H9 (cell line): ENCODE data around the gene FBXL16. TPM values are rescaled to one million over a fixed set of nuclear protein-coding genes. Genes with fewer than 3 reads are reported as not detected.
A peak's percentile ranks its signal among the peaks of the same experiment; 100 is the strongest.

Source experiments
- DNase-seq: peaks from one replicate; pipeline ENCODE4 v3.0.0-alpha.2; 2017
- H2AFZ ChIP-seq: one replicate; pipeline ENCODE4 v1.6.1; 2013; ENCODE audit warnings: mild to moderate bottlenecking, low read length, control low read depth, moderate library complexity
- H2AK5ac ChIP-seq: 2 replicates; pipeline ENCODE4 v1.6.1; 2013; ENCODE audit warnings: low read length, control low read depth, mixed read lengths; ENCODE audit not compliant: insufficient read length
- H2BK120ac ChIP-seq: one replicate; pipeline ENCODE4 v1.6.1; 2013; ENCODE audit warnings: low read depth, mild to moderate bottlenecking, low read length, control low read depth, inconsistent platforms; ENCODE audit not compliant: poor library complexity, severe bottlenecking
- H2BK12ac ChIP-seq: 2 replicates; pipeline ENCODE4 v1.6.1; 2013; ENCODE audit warnings: low read length, control low read depth, mixed read lengths, low read depth; ENCODE audit not compliant: insufficient read length
- H2BK15ac ChIP-seq: 2 replicates; pipeline ENCODE4 v1.6.1; 2013; ENCODE audit warnings: low read depth, low read length, control low read depth
- H2BK20ac ChIP-seq: one replicate; pipeline ENCODE4 v1.6.1; 2013; ENCODE audit warnings: low read depth, mild to moderate bottlenecking, low read length, control low read depth, inconsistent platforms; ENCODE audit not compliant: poor library complexity, severe bottlenecking
- H2BK5ac ChIP-seq: 2 replicates; pipeline ENCODE4 v1.6.1; 2013; ENCODE audit warnings: low read length, control low read depth, mixed read lengths; ENCODE audit not compliant: insufficient read length
- H3K14ac ChIP-seq: 2 replicates; pipeline ENCODE4 v1.6.1; 2013; ENCODE audit warnings: low read length, control low read depth; ENCODE audit not compliant: insufficient read depth
- H3K18ac ChIP-seq: 2 replicates; pipeline ENCODE4 v1.6.1; 2013; ENCODE audit warnings: low read depth, mild to moderate bottlenecking, mixed read lengths, low read length, control low read depth; ENCODE audit not compliant: insufficient read length
- H3K23ac ChIP-seq: 2 replicates; pipeline ENCODE4 v1.6.1; 2013; ENCODE audit warnings: low read length, control low read depth, mixed read lengths, low read depth; ENCODE audit not compliant: insufficient read length
- H3K23me2 ChIP-seq: 2 replicates; pipeline ENCODE4 v1.6.1; 2013; ENCODE audit warnings: low read depth, mild to moderate bottlenecking, mixed read lengths, low read length, control low read depth; ENCODE audit not compliant: insufficient read length, poor library complexity, severe bottlenecking
- H3K27ac ChIP-seq: 2 replicates; pipeline ENCODE4 v1.5.1; 2013; ENCODE audit warnings: low read length, control low read depth, mixed read lengths, low read depth; ENCODE audit not compliant: insufficient read length
- H3K27me3 ChIP-seq: 2 replicates; pipeline ENCODE4 v1.6.1; 2013; ENCODE audit warnings: low read length, control low read depth, inconsistent platforms; ENCODE audit not compliant: insufficient read depth
- H3K4ac ChIP-seq: 2 replicates; pipeline ENCODE4 v1.6.1; 2013; ENCODE audit warnings: low read depth, mild to moderate bottlenecking, control low read depth, inconsistent platforms, low read length, moderate library complexity
- H3K4me1 ChIP-seq: 2 replicates; pipeline ENCODE4 v1.6.1; 2013; ENCODE audit warnings: low read length, control low read depth, inconsistent platforms; ENCODE audit not compliant: insufficient read depth
- H3K4me2 ChIP-seq: 2 replicates; pipeline ENCODE4 v1.6.1; 2013; ENCODE audit warnings: low read length, control low read depth, mixed read lengths; ENCODE audit not compliant: insufficient read length, insufficient read depth
- H3K56ac ChIP-seq: 2 replicates; pipeline ENCODE4 v1.6.1; 2013; ENCODE audit warnings: low read depth, mild to moderate bottlenecking, mixed read lengths, low read length, control low read depth; ENCODE audit not compliant: insufficient read length
- H3K79me1 ChIP-seq: 2 replicates; pipeline ENCODE4 v1.6.1; 2013; ENCODE audit warnings: low read depth, mild to moderate bottlenecking, moderate library complexity, low read length, control low read depth, inconsistent platforms; ENCODE audit not compliant: insufficient read depth, poor library complexity, severe bottlenecking
- H3K79me2 ChIP-seq: 2 replicates; pipeline ENCODE4 v1.6.1; 2013; ENCODE audit warnings: low read length, control low read depth, inconsistent platforms; ENCODE audit not compliant: insufficient read depth
- H3K9ac ChIP-seq: 2 replicates; pipeline ENCODE4 v1.6.1; 2013; ENCODE audit warnings: low read length, control low read depth, mixed read lengths; ENCODE audit not compliant: insufficient read length; ENCODE audit errors: extremely low read depth
- H3K9me3 ChIP-seq: one replicate; pipeline ENCODE4 v1.6.1; 2013; ENCODE audit warnings: low read depth, low read length, inconsistent platforms; ENCODE audit not compliant: control insufficient read depth
- H3T11ph ChIP-seq: one replicate; pipeline ENCODE4 v1.6.1; 2013; ENCODE audit warnings: mild to moderate bottlenecking, low read length, control low read depth, inconsistent platforms
- H4K20me1 ChIP-seq: one replicate; pipeline ENCODE4 v1.6.1; 2013; ENCODE audit not compliant: control insufficient read depth, insufficient read length, insufficient read depth
- H4K5ac ChIP-seq: 2 replicates; pipeline ENCODE4 v1.6.1; 2013; ENCODE audit warnings: low read depth, mild to moderate bottlenecking, mixed read lengths, low read length, control low read depth; ENCODE audit not compliant: insufficient read length
- H4K8ac ChIP-seq: replicated peaks from 2 replicates; pipeline ENCODE4 v1.6.1; 2013; ENCODE audit warnings: low read length, control low read depth, mixed read lengths, low read depth; ENCODE audit not compliant: insufficient read length
- H4K91ac ChIP-seq: 2 replicates; pipeline ENCODE4 v1.6.1; 2013; ENCODE audit warnings: low read depth, mild to moderate bottlenecking, moderate library complexity, mixed read lengths, low read length, control low read depth; ENCODE audit not compliant: insufficient read length
- H3K27ac Mint-ChIP-seq, 3 experiments: 2 replicates in 2 of 3; 3 replicates in 1 of 3; pipeline ENCODE4 v1.8.0; 2020 to 2021; ENCODE audit warnings: mixed read lengths in 3 of 3, mild to moderate bottlenecking in 1 of 3, moderate library complexity in 1 of 3
- H3K27me3 Mint-ChIP-seq: 2 replicates; pipeline ENCODE4 v1.8.0; 2021; ENCODE audit warnings: low read depth, mild to moderate bottlenecking, moderate library complexity, mixed read lengths
- H3K36me3 Mint-ChIP-seq, 3 experiments: 2 replicates in 2 of 3; 3 replicates in 1 of 3; pipeline ENCODE4 v1.8.0; 2020 to 2021; ENCODE audit warnings: low read depth in 3 of 3, mixed read lengths in 3 of 3; ENCODE audit not compliant: insufficient read depth in 1 of 3
- H3K4me1 Mint-ChIP-seq, 2 experiments: 2 replicates each; pipeline ENCODE4 v1.8.0; 2020; ENCODE audit warnings: mixed read lengths in 2 of 2
- H3K4me3 Mint-ChIP-seq, 2 experiments: 2 replicates in 1 of 2; 3 replicates in 1 of 2; pipeline ENCODE4 v1.8.0; 2020 to 2021; ENCODE audit warnings: mild to moderate bottlenecking in 2 of 2, mixed read lengths in 2 of 2, moderate library complexity in 1 of 2
- H3K9me3 Mint-ChIP-seq, 2 experiments: 2 replicates in 1 of 2; 3 replicates in 1 of 2; pipeline ENCODE4 v1.8.0; 2020; ENCODE audit warnings: mild to moderate bottlenecking in 2 of 2, mixed read lengths in 2 of 2, moderate library complexity in 1 of 2
- WGBS: extraction: QIAGEN DNeasy Blood & Tissue Kit; methylation state at CpG from one replicate; pipeline ENCODE4 v1.1.7; 2013; ENCODE audit warnings: missing lambda C conversion rate, low lambda C conversion rate, mixed read lengths; ENCODE audit not compliant: insufficient read length; ENCODE audit errors: extremely low coverage; 5-methylcytosine and 5-hydroxymethylcytosine counted together
- total RNA-seq: library from RNA; stranded (reverse); gene quantifications from 2 replicates; pipeline ENCODE4 v1.2.1, GENCODE V29; 2021
- TF ChIP-seq, protein P1 (sequence below): fragments of 200-600 bp; sonication (generic); conservative IDR thresholded peaks from 3 replicates; pipeline ENCODE4 v1.8.0; 2021; ENCODE audit warnings: antibody characterized with exemption, mild to moderate bottlenecking

The FBXL16 gene
- total RNA-seq, 1 experiment from 2014 or later: 9.6 TPM

DNA sequence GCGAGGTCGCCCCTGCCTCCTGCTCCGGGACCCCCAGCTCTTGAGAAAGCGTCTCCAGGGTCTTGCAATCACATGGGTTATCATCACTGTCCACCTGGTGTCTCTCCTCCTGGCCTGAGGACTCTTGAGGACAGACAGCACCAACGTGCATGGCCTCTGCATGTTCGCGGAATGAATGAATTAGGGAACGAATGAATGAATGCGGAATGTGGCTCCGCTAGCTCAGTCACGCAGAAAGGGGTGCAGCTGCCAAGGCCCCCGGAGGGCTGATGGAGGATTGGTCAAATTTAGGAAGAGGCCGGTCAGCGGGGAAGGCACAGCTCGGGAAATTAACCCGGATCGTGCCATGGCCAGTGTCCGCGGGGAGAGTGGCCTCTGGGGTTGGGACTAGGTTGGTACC is 3.3 kb downstream of the FBXL16 start:
- no peak overlapping the region for H3K27ac Mint-ChIP-seq

More for the DNA sequence above, 3.3 kb downstream of the FBXL16 start:
- peaks cover 0 to 3% (median 0%) of the 10 kb centered on the region in 3 experiments; a peak in 2 of 7 replicates for H3K36me3 Mint-ChIP-seq
- H3K23ac ChIP-seq: no peak overlapping the region
- H2AFZ ChIP-seq: no peak overlapping the region
- peaks cover 49% of the 10 kb centered on the region for H3K27me3 ChIP-seq
- H3K79me2 ChIP-seq: no peaks in the 10 kb centered on the region
- no peak overlapping the region for H3K27ac ChIP-seq
- WGBS: no CpG with 5 or more reads among the region's 19 CpGs
- H2BK120ac ChIP-seq: no peak overlapping the region
- no peaks in the 10 kb centered on the region for H3K9me3 Mint-ChIP-seq
- TF ChIP-seq, protein P1, sequence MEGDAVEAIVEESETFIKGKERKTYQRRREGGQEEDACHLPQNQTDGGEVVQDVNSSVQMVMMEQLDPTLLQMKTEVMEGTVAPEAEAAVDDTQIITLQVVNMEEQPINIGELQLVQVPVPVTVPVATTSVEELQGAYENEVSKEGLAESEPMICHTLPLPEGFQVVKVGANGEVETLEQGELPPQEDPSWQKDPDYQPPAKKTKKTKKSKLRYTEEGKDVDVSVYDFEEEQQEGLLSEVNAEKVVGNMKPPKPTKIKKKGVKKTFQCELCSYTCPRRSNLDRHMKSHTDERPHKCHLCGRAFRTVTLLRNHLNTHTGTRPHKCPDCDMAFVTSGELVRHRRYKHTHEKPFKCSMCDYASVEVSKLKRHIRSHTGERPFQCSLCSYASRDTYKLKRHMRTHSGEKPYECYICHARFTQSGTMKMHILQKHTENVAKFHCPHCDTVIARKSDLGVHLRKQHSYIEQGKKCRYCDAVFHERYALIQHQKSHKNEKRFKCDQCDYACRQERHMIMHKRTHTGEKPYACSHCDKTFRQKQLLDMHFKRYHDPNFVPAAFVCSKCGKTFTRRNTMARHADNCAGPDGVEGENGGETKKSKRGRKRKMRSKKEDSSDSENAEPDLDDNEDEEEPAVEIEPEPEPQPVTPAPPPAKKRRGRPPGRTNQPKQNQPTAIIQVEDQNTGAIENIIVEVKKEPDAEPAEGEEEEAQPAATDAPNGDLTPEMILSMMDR: no peak
- H3K4me1 Mint-ChIP-seq: peaks cover 0 to 7% of the 10 kb centered on the region in 2 experiments; a peak in 1 of 4 replicates
- H3K4me1 ChIP-seq: no peaks in the 10 kb centered on the region
- no peak overlapping the region for H4K5ac ChIP-seq
- H2BK15ac ChIP-seq: no peak overlapping the region
- peaks cover 4% of the 10 kb centered on the region for H3K23me2 ChIP-seq
- H3K14ac ChIP-seq: no peak overlapping the region
- no peak overlapping the region for H3K9ac ChIP-seq
- H3K4me2 ChIP-seq: no peak overlapping the region
- no peaks in the 10 kb centered on the region for H4K20me1 ChIP-seq
- H2BK5ac ChIP-seq: no peak overlapping the region
- H2BK12ac ChIP-seq: no peak overlapping the region
- H2BK20ac ChIP-seq: no peak overlapping the region
- H3K56ac ChIP-seq: no peak overlapping the region
- H3T11ph ChIP-seq: no peak overlapping the region
- H3K4me3 Mint-ChIP-seq: peak overlapping the region in 1 of 2 experiments; percentile 41; a peak in 2 of 5 replicates
- no peak overlapping the region for H3K4ac ChIP-seq
- H3K79me1 ChIP-seq: no peaks in the 10 kb centered on the region
- peaks cover 89% of the 10 kb centered on the region for H3K27me3 Mint-ChIP-seq
- H3K18ac ChIP-seq: no peak overlapping the region
- H4K91ac ChIP-seq: no peak overlapping the region
- no peak for DNase-seq
- H2AK5ac ChIP-seq: no peak overlapping the region
- no peaks in the 10 kb centered on the region for H3K9me3 ChIP-seq
- H4K8ac ChIP-seq: no peak overlapping the region
